LNCAP (cell line): ENCODE data around the gene DSP.

Experiments used
- TF ChIP-seq, protein P1 (sequence below): fragments of 450-650 bp; IDR thresholded peaks from 2 replicates; pipeline ENCODE4 v1.5.1; 2017; ENCODE audit warnings: mild to moderate bottlenecking

Gene DSP

GRCh38 chr6:7546020-7546369, 4.5 kb downstream of the DSP start:
- TF ChIP-seq, protein P1, sequence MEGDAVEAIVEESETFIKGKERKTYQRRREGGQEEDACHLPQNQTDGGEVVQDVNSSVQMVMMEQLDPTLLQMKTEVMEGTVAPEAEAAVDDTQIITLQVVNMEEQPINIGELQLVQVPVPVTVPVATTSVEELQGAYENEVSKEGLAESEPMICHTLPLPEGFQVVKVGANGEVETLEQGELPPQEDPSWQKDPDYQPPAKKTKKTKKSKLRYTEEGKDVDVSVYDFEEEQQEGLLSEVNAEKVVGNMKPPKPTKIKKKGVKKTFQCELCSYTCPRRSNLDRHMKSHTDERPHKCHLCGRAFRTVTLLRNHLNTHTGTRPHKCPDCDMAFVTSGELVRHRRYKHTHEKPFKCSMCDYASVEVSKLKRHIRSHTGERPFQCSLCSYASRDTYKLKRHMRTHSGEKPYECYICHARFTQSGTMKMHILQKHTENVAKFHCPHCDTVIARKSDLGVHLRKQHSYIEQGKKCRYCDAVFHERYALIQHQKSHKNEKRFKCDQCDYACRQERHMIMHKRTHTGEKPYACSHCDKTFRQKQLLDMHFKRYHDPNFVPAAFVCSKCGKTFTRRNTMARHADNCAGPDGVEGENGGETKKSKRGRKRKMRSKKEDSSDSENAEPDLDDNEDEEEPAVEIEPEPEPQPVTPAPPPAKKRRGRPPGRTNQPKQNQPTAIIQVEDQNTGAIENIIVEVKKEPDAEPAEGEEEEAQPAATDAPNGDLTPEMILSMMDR, result no peak

DNA sequence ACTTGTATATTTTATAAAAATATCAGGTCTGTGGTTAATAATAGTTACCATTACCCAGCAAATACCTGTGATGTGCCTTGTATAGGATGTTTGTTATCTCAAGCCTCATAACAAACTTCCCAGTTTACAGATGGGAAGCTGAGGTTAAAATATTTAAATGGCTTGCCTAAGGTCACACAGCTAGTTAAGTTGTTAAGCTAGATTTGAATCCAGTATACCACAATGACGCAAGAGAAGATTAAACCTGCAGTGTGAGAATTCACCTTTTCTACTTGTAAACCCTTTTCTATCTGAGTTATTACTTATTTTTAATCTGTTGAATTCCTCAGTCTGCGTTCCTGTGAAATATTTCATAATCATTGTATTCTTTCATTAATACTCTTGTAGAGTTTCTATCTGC, 4.9 kb downstream of the DSP start:
- TF ChIP-seq, protein P1, result no peak

DNA sequence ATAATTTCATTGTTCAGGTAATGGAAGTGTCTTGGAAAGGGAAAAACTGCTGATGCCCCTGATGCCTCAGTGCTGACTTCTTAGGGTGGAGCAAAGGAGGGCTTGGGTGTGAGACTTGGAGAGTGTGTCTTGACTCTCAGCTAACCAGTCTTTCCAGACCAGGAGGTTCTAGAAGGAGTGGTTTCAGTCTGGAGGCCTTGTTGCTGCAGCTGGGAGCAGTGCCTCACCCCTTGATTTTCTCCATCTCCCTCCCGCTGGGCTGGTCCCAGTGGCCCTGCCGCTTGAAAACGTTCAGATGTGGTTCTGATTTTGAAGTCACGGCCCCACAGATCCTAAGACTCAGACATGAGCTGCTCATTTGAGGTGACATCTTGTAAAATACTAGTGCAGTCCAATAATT, 5.4 kb downstream of the DSP start:
- TF ChIP-seq, protein P1, result no peak

- TF ChIP-seq, protein P1, result no peak
Measured at GRCh38 chr6:7547315-7547714, 5.8 kb downstream of the DSP start.

GRCh38 chr6:7550433-7550801, 8.9 kb downstream of the DSP start:
- TF ChIP-seq, protein P1, result no peak

DNA sequence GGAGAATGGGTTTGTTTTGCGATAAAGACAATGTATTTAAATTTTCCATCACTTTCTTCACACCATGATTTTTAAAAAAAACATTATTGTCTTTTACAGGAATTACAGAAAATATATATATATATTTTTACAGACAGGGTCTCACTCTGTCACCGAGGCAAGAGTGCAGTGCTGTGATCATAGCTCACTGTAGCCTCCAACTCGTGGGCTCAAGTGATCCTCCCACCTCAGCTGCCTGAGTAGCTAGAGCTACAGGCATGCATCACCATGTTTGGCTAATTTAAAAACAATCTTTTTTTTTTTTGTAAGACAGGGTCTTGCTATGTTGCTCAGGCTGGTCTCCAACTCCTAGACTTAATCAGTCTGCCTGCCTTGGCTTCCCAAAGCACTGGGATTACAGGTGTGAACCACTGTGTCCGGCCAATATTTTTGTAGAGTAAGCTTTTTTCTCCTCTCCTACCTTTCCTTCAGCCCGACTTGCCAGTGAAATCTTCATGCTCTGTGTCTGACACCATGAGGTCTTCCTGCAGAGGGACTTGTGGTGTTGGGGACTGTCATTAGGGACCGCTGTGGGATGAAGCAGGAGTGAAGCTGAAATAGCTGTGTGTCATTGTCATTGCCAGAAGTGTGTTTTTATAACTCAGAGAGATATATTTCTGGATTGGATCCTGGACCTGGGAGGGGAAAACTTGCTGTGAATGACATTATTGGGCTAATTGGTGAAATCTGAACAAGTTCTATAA, 13.2 kb downstream of the DSP start:
- TF ChIP-seq, protein P1, result no peak

- TF ChIP-seq, protein P1, result no peak
Measured at GRCh38 chr6:7555671-7556070, 14.2 kb downstream of the DSP start.
